ENCODE measurements around the gene CAMK1D. TPM values are rescaled to one million over a fixed set of nuclear protein-coding genes. Genes with fewer than 3 reads are reported as not detected.

Gene CAMK1D
- total and polyA plus RNA-seq, 2 experiments from 2014 or later = 4.6 to 7.2 TPM

DNA sequence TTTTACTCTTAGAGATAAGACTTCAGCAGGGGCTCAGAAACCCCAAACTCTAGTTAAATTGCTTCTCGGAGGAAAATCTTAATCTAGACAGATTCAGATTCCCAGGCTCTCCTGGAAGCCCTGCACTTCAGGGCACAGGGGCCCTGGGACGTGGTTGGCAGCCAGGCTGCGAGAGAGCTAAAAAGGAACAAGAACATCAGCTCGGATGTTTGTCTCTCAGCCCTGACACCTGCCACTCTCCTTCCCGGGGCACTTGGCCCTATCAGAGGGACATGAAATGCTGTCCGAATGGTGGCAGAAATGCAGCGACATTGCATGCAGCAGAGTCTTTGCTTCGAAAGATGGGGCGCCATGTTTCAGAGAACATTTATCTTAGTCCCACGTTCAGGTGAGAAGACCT, 485.4 kb downstream of the CAMK1D start:
- no peak overlapping the region for H3K4me2 ChIP-seq
- no peak overlapping the region for H3K27ac Mint-ChIP-seq
- H3K9me2 ChIP-seq (ENCODE audit: insufficient read depth) = no peaks in the 10 kb centered on the region
- ATAC-seq (no peak), DNase-seq (ENCODE audit: low spot score) (no peak)
- no peak overlapping the region for H2AFZ ChIP-seq
- no peaks in the 10 kb centered on the region for H3K27me3 ChIP-seq (ENCODE audit: insufficient read depth)
- no peak overlapping the region for H3K4me3 Mint-ChIP-seq
- peaks cover 6% of the 10 kb centered on the region; the same call in 2 of the 3 replicates for H3K4me1 Mint-ChIP-seq
- no peaks in the 10 kb centered on the region for H3K27me3 Mint-ChIP-seq (ENCODE audit: insufficient read depth, low read depth, poor library complexity)
- H3K36me3 Mint-ChIP-seq (ENCODE audit: low read depth) = no peaks in the 10 kb centered on the region
- H3K4me1 ChIP-seq (ENCODE audit: insufficient read depth) = no peaks in the 10 kb centered on the region
- H3K9me3 Mint-ChIP-seq = no peaks in the 10 kb centered on the region; the same call in 2 of the 3 replicates
- no peaks in the 10 kb centered on the region for H4K20me1 ChIP-seq (replicated peaks; ENCODE audit: insufficient read depth)
- no peaks in the 10 kb centered on the region for H3K79me2 ChIP-seq (replicated peaks; ENCODE audit: insufficient read depth)
- no peaks in the 10 kb centered on the region for H3F3A ChIP-seq (replicated peaks; ENCODE audit: low read depth)
- TF ChIP-seq EZH2 (IDR thresholded peaks at IDR 0.05; ENCODE audit: low read depth, unreplicated experiment) (no peak), NANOG (IDR thresholded peaks at IDR 0.05; ENCODE audit: borderline replicate concordance) (no peak), ZNF114 (CRISPR knock-in tag; IDR thresholded peaks at IDR 0.05) (no peak)
- TF ChIP-seq, protein P1, sequence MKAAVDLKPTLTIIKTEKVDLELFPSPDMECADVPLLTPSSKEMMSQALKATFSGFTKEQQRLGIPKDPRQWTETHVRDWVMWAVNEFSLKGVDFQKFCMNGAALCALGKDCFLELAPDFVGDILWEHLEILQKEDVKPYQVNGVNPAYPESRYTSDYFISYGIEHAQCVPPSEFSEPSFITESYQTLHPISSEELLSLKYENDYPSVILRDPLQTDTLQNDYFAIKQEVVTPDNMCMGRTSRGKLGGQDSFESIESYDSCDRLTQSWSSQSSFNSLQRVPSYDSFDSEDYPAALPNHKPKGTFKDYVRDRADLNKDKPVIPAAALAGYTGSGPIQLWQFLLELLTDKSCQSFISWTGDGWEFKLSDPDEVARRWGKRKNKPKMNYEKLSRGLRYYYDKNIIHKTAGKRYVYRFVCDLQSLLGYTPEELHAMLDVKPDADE (IDR thresholded peaks at IDR 0.05) = no peak
- TF ChIP-seq, protein P2, sequence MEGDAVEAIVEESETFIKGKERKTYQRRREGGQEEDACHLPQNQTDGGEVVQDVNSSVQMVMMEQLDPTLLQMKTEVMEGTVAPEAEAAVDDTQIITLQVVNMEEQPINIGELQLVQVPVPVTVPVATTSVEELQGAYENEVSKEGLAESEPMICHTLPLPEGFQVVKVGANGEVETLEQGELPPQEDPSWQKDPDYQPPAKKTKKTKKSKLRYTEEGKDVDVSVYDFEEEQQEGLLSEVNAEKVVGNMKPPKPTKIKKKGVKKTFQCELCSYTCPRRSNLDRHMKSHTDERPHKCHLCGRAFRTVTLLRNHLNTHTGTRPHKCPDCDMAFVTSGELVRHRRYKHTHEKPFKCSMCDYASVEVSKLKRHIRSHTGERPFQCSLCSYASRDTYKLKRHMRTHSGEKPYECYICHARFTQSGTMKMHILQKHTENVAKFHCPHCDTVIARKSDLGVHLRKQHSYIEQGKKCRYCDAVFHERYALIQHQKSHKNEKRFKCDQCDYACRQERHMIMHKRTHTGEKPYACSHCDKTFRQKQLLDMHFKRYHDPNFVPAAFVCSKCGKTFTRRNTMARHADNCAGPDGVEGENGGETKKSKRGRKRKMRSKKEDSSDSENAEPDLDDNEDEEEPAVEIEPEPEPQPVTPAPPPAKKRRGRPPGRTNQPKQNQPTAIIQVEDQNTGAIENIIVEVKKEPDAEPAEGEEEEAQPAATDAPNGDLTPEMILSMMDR (conservative IDR thresholded peaks at IDR 0.05; ENCODE audit: low read depth in 2 of 2) = no peak
- no peak overlapping the region for H3K27ac ChIP-seq (ENCODE audit: low read depth)
- no peaks in the 10 kb centered on the region for H3K36me3 ChIP-seq (ENCODE audit: insufficient read depth)
- H3K4me3 ChIP-seq = no peak overlapping the region

DNA sequence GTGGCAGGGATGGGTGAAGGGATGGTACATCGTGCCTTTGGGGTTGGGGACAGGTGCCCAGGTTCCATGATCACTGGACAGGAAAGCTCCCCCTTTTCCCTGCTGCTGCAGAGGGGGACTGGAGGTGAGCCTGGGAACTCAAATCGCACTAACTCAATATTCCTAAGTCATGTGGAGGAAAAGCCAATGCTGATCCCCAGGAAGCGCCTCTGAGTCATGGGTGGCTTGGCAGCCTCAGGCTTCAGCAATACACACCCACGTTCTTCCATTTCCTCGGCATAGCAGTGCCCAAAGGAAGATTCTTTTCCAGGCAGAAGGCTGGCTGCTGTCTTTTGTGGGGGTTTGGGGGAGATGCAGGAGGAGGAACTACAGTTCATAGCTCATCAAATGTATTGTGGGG, 486.4 kb downstream of the CAMK1D start:
- Histone ChIP-seq H3K4me2 (no peak overlapping the region), H3K9me2 (ENCODE audit: insufficient read depth) (no peaks in the 10 kb centered on the region), H3K4me3 (no peak overlapping the region), H4K20me1 (replicated peaks; ENCODE audit: insufficient read depth) (no peaks in the 10 kb centered on the region), H2AFZ (no peak overlapping the region), H3F3A (replicated peaks; ENCODE audit: low read depth) (no peaks in the 10 kb centered on the region), H3K4me1 (ENCODE audit: insufficient read depth) (no peaks in the 10 kb centered on the region), H3K27me3 (ENCODE audit: insufficient read depth) (no peaks in the 10 kb centered on the region), H3K36me3 (ENCODE audit: insufficient read depth) (no peaks in the 10 kb centered on the region), H3K27ac (ENCODE audit: low read depth) (no peak overlapping the region), H3K79me2 (replicated peaks; ENCODE audit: insufficient read depth) (no peaks in the 10 kb centered on the region)
- Mint-ChIP-seq H3K27ac (no peak overlapping the region), H3K27me3 (ENCODE audit: insufficient read depth, low read depth, poor library complexity) (peaks cover 3% of the 10 kb centered on the region), H3K4me1 (peaks cover 13% of the 10 kb centered on the region), H3K9me3 (no peaks in the 10 kb centered on the region), H3K36me3 (ENCODE audit: low read depth) (no peaks in the 10 kb centered on the region), H3K4me3 (no peak overlapping the region)
- no peak for DNase-seq (ENCODE audit: low spot score)
- TF ChIP-seq ZNF114 (CRISPR knock-in tag; IDR thresholded peaks at IDR 0.05) = no peak
- no peak for TF ChIP-seq JUNB (IDR thresholded peaks at IDR 0.05; ENCODE audit: unreplicated experiment)
- TF ChIP-seq POLR2AphosphoS5 (IDR thresholded peaks at IDR 0.05; ENCODE audit: low read depth) = no peak
- TF ChIP-seq, protein P1 (IDR thresholded peaks at IDR 0.05) = no peak
- TF ChIP-seq EZH2phosphoT487 (IDR thresholded peaks at IDR 0.05; ENCODE audit: unreplicated experiment) = no peak
- TF ChIP-seq EZH2 (IDR thresholded peaks at IDR 0.05; ENCODE audit: low read depth, unreplicated experiment) = no peak
- TF ChIP-seq, protein P3, sequence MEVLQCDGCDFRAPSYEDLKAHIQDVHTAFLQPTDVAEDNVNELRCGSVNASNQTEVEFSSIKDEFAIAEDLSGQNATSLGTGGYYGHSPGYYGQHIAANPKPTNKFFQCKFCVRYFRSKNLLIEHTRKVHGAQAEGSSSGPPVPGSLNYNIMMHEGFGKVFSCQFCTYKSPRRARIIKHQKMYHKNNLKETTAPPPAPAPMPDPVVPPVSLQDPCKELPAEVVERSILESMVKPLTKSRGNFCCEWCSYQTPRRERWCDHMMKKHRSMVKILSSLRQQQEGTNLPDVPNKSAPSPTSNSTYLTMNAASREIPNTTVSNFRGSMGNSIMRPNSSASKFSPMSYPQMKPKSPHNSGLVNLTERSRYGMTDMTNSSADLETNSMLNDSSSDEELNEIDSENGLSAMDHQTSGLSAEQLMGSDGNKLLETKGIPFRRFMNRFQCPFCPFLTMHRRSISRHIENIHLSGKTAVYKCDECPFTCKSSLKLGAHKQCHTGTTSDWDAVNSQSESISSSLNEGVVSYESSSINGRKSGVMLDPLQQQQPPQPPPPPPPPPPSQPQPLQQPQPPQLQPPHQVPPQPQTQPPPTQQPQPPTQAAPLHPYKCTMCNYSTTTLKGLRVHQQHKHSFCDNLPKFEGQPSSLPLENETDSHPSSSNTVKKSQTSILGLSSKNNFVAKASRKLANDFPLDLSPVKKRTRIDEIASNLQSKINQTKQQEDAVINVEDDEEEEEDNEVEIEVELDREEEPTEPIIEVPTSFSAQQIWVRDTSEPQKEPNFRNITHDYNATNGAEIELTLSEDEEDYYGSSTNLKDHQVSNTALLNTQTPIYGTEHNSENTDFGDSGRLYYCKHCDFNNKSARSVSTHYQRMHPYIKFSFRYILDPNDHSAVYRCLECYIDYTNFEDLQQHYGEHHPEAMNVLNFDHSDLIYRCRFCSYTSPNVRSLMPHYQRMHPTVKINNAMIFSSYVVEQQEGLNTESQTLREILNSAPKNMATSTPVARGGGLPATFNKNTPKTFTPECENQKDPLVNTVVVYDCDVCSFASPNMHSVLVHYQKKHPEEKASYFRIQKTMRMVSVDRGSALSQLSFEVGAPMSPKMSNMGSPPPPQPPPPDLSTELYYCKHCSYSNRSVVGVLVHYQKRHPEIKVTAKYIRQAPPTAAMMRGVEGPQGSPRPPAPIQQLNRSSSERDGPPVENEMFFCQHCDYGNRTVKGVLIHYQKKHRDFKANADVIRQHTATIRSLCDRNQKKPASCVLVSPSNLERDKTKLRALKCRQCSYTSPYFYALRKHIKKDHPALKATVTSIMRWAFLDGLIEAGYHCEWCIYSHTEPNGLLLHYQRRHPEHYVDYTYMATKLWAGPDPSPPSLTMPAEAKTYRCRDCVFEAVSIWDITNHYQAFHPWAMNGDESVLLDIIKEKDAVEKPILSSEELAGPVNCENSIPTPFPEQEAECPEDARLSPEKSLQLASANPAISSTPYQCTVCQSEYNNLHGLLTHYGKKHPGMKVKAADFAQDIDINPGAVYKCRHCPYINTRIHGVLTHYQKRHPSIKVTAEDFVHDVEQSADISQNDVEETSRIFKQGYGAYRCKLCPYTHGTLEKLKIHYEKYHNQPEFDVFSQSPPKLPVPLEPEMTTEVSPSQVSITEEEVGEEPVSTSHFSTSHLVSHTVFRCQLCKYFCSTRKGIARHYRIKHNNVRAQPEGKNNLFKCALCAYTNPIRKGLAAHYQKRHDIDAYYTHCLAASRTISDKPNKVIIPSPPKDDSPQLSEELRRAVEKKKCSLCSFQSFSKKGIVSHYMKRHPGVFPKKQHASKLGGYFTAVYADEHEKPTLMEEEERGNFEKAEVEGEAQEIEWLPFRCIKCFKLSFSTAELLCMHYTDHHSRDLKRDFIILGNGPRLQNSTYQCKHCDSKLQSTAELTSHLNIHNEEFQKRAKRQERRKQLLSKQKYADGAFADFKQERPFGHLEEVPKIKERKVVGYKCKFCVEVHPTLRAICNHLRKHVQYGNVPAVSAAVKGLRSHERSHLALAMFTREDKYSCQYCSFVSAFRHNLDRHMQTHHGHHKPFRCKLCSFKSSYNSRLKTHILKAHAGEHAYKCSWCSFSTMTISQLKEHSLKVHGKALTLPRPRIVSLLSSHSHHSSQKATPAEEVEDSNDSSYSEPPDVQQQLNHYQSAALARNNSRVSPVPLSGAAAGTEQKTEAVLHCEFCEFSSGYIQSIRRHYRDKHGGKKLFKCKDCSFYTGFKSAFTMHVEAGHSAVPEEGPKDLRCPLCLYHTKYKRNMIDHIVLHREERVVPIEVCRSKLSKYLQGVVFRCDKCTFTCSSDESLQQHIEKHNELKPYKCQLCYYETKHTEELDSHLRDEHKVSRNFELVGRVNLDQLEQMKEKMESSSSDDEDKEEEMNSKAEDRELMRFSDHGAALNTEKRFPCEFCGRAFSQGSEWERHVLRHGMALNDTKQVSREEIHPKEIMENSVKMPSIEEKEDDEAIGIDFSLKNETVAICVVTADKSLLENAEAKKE (CRISPR knock-in tag; IDR thresholded peaks at IDR 0.05) = no peak
- ATAC-seq = no peak
